ENCODE results near the gene ADGRG2. TPM values are rescaled to one million over a fixed set of nuclear protein-coding genes. Genes with fewer than 3 reads are reported as not detected.
"Not testable (repeated sequence)": the region's sequence is repeated elsewhere in the genome, so short reads cannot be mapped to it uniquely, and the experiment has no call there.

The ADGRG2 gene
- total RNA-seq, 1 donor from 2014 or later = 0.15 TPM

DNA sequence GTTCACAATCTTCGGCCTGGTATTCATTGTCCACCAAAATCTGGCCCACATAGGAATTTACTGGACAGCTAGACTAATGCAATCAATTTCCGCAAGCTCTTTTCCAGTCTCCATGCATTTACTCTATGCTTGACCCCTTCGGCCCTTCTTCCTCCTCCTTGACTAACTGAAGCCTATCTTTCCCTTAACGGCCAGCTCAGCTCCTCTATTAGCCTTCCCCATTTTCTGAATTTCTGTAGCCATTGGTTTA lies 137.2 kb downstream of the ADGRG2 start:
- Mint-ChIP-seq H3K4me3 (ENCODE audit: unreplicated experiment) (peak overlapping the region; percentile 73), H3K27me3 (ENCODE audit: low read depth) (no peaks in the 10 kb centered on the region), H3K4me1 (ENCODE audit: low read depth) (peaks cover 11% of the 10 kb centered on the region), H3K27ac (ENCODE audit: unreplicated experiment) (peak overlapping the region; percentile 68), H3K9me3 (ENCODE audit: low read depth) (peaks cover 3% of the 10 kb centered on the region), H3K36me3 (ENCODE audit: low read depth) (no peaks in the 10 kb centered on the region)
- DNase-seq (ENCODE audit: low spot score) = no peak
- TF ChIP-seq, protein P1, sequence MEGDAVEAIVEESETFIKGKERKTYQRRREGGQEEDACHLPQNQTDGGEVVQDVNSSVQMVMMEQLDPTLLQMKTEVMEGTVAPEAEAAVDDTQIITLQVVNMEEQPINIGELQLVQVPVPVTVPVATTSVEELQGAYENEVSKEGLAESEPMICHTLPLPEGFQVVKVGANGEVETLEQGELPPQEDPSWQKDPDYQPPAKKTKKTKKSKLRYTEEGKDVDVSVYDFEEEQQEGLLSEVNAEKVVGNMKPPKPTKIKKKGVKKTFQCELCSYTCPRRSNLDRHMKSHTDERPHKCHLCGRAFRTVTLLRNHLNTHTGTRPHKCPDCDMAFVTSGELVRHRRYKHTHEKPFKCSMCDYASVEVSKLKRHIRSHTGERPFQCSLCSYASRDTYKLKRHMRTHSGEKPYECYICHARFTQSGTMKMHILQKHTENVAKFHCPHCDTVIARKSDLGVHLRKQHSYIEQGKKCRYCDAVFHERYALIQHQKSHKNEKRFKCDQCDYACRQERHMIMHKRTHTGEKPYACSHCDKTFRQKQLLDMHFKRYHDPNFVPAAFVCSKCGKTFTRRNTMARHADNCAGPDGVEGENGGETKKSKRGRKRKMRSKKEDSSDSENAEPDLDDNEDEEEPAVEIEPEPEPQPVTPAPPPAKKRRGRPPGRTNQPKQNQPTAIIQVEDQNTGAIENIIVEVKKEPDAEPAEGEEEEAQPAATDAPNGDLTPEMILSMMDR (IDR thresholded peaks at IDR 0.05) = no peak

GRCh38 chrX:18984381-18985185 lies 137.7 kb downstream of the ADGRG2 start:
- DNase-seq (ENCODE audit: low spot score) = peak; percentile 93
- TF ChIP-seq, protein P1 (IDR thresholded peaks at IDR 0.05) = peak; percentile 71
- Mint-ChIP-seq H3K27ac (ENCODE audit: unreplicated experiment) (peak overlapping the region; percentile 68), H3K4me1 (ENCODE audit: low read depth) (peaks cover 11% of the 10 kb centered on the region), H3K27me3 (ENCODE audit: low read depth) (no peaks in the 10 kb centered on the region), H3K9me3 (ENCODE audit: low read depth) (peaks cover 1% of the 10 kb centered on the region), H3K36me3 (ENCODE audit: low read depth) (no peaks in the 10 kb centered on the region), H3K4me3 (ENCODE audit: unreplicated experiment) (peak overlapping the region; percentile 73)

DNA sequence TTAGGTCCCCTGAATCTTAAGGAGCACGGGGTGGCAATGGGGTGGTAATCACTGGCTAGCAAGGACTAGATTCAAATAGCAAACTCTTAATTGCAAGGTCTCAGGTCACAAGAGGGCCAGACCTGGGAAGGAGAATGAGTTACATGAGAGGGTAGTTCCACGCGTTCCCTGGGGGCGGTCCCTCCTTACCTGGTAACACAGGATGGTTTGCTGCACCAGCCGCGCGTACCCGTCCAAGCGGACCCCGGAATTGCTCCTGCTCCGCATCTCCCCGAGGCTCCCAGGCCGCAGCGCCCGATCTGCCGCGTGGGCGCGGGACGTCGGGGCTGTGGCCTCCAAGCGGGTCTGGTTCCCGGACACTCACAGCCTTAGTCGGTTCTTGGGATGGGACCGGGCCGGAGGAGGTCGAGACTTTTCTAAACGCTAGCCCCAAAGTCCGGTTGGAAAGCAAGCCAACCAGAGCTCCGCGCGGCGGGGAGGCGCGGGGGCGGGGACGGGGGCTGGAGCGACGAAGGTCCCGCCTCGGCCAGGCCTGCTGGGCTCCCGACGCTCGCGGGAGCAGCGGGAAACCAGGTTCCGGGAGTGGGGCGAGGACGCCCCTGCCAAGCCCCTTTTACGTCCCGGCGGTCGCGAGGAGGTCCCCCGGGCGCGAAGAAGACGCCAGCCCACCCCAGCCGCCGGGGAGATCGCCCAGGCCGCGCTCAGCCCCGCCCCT lies 138.4 kb downstream of the ADGRG2 start, which contains the start of gene PHKA2:
TSS of gene PHKA2 (minus strand) at position 449 of the 715 bp plus-strand sequence. CDS start at position 267, 182 bp downstream.
- H3K27me3 Mint-ChIP-seq (ENCODE audit: low read depth) = no peaks in the 10 kb centered on the region
- no peak for DNase-seq (ENCODE audit: low spot score)
- peak within 1 kb of the TSS; percentile 73 for H3K4me3 Mint-ChIP-seq (ENCODE audit: unreplicated experiment)
- peaks cover 11% of the 10 kb centered on the region for H3K4me1 Mint-ChIP-seq (ENCODE audit: low read depth)
- TF ChIP-seq, protein P1 (IDR thresholded peaks at IDR 0.05) = no peak
- no peaks in the 10 kb centered on the region for H3K36me3 Mint-ChIP-seq (ENCODE audit: low read depth)
- peak within 1 kb of the TSS; percentile 68 for H3K27ac Mint-ChIP-seq (ENCODE audit: unreplicated experiment)
- H3K9me3 Mint-ChIP-seq (ENCODE audit: low read depth) = no peaks in the 10 kb centered on the region

DNA sequence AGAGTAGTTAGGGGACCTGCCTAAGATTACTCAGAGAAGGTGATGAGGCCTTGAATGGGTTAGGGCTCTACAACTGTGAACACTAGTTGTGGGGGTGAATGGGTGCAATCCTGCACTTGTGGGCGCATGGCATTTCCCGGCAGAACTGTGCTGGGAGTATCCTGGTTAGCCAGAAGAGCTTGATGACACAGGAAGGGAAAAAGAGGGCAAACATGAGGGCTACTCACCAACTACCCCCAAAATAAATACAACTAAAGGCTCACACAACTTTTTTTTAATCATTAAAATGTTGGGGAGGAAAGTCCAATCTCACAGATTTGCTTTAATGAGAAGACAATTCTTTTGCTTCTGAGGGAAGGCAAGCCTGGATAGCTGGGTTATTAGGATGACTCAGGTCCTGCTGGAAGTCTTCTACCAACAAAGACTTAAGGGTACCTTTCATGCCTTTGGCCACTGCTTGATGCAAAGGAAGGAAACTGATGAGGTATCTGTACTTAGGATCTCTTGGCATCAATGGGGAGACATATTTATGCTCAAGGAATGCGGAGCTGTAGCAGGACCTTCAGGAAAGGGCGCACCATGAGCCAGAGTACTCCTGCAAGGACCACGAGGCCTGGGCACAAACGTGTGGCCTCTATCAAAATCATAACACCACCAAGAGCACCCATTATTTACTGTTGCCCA lies 141.0 kb downstream of the ADGRG2 start:
- Mint-ChIP-seq H3K4me3 (ENCODE audit: unreplicated experiment) (no peak overlapping the region), H3K36me3 (ENCODE audit: low read depth) (no peaks in the 10 kb centered on the region), H3K4me1 (ENCODE audit: low read depth) (peaks cover 11% of the 10 kb centered on the region), H3K9me3 (ENCODE audit: low read depth) (peaks cover 5% of the 10 kb centered on the region), H3K27ac (ENCODE audit: unreplicated experiment) (no peak overlapping the region), H3K27me3 (ENCODE audit: low read depth) (no peaks in the 10 kb centered on the region)
- TF ChIP-seq, protein P1 (IDR thresholded peaks at IDR 0.05) = no peak
- no peak for DNase-seq (ENCODE audit: low spot score)

- not testable (repeated sequence) for H3K4me3 Mint-ChIP-seq (ENCODE audit: unreplicated experiment); H3K27me3 Mint-ChIP-seq (ENCODE audit: low read depth); H3K36me3 Mint-ChIP-seq (ENCODE audit: low read depth); H3K9me3 Mint-ChIP-seq (ENCODE audit: low read depth); DNase-seq (ENCODE audit: low spot score); H3K4me1 Mint-ChIP-seq (ENCODE audit: low read depth); H3K27ac Mint-ChIP-seq (ENCODE audit: unreplicated experiment)
Observed at GRCh38 chrX:18980262-18980661, 142.0 kb downstream of the ADGRG2 start.

Data from chondrocyte (in vitro differentiated cells).